Activated CD4-positive, CD25-positive, alpha-beta regulatory T cell treated with anti-CD3 and anti-CD28 coated beads, Interleukin-2, amount 50 U/mL, for 24 hours (primary cell): ENCODE results near the gene TRABD2A.
"Not testable (repeated sequence)": the region's sequence is repeated elsewhere in the genome, so short reads cannot be mapped to it uniquely, and the experiment has no call there.

Source experiments
- ATAC-seq, 2 donors: fragments of 150-1000 bp; cut with Tn5 transposase; one replicate each; pipeline ENCODE4 v1.10.0; 2021; ENCODE audit warnings: mild to moderate bottlenecking in 1 of 2, moderate library complexity in 1 of 2

The TRABD2A gene

DNA sequence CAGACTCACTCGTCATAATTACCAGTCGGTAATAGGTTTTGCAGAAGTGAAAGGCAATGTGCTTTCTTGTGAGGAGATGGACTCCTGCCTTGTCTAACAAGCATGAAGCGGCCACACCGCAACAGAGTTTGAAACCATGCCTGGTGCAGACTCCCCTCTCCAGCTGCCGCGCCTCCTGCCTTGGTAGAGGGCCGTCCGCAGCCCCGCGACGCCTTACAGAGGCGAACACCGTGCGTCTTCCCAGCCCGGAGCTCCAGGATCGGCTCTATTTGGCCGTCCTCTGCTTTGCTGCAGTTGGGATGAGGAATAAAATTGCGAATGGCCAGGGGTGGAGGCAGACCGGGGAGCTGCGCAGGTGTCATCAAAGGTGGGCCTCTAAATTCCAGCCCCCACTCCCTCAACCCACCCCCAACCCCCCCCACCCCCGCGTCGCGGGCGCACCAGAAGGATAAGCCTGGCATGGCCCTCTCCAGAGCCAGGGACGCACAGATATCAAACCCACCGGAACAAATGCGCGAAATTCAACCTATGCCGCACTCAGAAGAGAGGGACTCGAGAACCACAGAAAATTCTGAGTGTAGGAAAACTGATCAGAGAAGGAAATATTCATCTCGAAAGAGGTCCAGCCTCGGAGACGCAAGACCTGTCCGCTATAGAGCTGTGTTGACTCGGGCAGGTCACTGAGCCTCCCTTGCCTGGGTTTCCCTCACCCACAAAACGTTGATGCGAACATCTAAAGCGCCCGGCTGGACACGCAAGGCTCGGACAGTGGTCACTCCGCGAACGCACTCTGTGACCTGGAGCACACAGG, 1.1 kb downstream of the TRABD2A start:
- peak in 1 of 2 donors; percentile 8 for ATAC-seq

DNA sequence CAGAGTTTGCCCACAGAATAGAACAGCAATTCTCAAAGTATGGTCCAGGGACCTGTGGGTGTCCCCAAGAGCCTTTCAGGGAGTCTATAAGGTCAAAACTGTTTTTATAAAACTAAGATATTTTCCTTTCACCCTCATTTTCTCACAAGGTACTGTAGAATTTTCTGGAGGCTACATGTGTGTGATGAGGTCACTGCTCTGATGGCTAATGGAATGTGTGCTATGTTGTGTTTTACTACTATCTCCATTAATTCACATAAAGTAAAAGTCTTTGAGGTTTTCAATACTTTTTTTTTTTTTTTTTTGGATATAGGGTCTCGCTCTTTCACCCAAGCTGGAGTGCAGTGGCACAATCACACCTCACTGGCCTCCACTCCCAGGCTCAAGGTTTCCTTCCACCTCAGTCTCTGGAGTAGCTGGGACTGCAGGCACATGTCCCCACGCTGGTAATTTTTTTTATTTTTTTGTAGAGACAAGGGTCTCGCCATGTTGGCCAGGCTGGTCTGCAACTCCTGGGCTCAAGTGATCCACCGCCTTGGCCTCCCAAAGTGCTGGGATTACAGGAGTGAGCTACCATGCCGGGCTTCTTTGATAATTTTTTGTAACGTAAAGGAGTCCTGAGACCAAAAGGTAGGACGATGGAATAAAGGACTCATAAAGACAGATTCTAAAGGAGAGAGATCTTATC, 1.8 kb downstream of the TRABD2A start:
- no peak for ATAC-seq

DNA sequence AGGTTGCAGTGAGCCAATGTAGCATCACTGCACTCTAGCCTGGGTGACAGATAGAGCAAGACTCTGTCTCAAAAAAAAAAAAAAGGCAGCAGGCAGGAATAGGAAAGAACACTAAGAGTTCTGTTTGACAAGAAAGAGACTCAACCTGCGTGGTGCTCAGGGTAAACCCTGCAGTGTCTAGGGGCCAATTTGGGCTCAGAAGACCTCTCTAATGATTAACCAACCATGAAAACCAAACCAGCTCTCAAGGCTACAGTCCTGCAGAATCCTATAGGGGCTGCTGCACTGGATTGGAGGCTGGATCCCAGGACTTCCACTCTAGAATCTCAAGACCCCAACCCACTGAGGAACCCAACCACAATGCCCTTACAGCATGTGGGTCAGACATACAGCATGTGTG, 2.4 kb downstream of the TRABD2A start:
- ATAC-seq: no peak

- no peak for ATAC-seq
These were observed 4.5 kb downstream of the TRABD2A start for GRCh38 chr2:84876369-84876768.

- not testable (repeated sequence) for ATAC-seq
These were observed 5.3 kb downstream of the TRABD2A start for GRCh38 chr2:84875619-84876018.

DNA sequence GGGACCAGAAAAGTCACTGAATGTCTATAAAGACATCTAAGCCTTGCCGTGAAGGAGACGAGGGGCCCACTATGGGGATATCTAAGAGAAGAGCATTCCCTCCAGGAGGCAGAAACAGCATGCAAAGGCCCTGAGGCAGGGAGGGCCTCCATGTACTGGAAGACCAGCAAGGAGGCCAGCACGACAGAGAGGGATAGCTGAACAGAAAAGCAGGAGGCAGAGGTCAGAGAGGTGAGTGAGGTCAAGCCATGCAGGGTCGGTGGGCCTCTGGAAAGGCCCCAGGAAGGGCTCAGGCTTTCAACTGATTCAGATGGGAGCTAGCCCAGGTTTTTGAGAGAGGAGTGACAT, 5.7 kb downstream of the TRABD2A start:
- no peak for ATAC-seq

DNA sequence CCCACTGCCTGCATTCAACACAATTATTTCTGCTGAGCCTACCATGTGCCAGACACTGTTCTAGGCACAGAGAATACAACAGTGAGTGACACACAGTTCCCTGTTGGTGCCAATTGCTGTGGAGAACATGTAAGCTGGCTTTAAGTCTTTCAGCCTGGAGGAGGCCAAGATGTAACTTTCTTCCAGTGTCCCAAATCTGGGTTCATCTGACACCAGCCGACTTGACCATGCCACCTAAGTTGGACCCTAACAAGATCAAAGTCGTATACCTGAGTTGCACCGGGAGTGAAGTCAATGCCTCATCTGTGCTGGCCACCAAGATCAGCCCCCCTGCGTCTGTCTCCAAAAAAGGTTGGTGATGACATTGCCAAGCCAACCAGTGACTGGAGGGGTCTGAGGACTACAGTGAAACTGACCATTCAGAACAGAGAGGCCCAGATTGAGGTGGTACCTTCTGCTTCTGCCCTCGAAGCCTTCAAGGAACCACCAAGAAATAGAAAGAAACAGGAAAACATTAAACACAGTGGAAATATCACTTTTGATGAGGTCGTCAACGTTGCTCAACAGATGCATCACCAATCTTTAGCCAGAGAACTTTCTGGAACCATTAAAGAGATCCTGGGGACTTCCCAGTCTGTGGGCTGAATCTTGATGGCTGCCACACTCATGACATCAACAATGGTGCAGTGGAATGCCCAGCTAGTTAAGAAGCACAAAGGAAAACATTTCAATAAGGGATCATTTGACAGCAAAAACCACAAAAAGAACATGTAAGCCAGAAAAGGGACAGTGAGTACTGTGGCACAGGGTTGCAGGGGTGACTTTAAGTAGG, 6.3 kb downstream of the TRABD2A start:
- no peak for ATAC-seq

DNA sequence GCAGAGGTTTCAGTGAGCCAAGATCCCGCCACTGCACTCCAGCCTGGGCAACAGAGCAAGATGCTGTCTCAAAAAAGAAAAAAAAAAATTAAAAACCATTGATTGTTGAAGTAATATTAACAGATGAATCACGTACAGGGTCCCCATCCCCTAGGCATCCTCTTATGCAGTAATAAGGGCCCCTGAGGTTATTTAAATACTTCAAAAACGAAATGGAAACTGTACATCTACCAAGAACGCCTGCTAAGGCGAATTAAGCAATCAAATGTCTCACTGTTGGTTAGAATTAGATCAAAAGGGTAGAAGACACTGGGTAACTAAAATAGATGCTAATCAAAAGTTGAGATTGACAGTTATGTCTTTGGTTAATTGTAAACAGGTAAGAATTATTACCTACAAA, 7.5 kb downstream of the TRABD2A start:
- peak; percentile 73 to 81 for ATAC-seq

DNA sequence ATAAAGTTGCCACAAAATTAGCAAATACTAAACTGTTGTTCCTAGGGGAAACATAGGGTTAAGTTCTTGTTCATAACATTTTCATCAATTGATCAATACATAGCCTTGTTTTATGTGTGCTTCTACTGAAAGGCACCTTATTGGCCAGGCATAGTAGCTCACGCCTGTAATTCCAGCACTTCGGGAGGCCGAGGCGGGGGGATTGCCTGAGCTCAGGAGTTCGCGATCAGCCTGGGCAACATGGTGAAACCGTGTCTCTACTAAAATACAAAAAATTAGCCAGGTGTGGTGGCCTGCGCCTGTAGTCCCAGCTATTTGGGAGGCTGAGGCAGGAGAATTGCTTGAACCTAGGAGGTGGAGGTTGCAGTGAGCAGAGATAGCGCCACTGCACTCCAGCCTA, 8.2 kb downstream of the TRABD2A start:
- not testable (repeated sequence) for ATAC-seq

- no peak for ATAC-seq
These were observed 10.6 kb downstream of the TRABD2A start for GRCh38 chr2:84870306-84870705.

- ATAC-seq: not testable (repeated sequence)
These were observed 12.6 kb downstream of the TRABD2A start for GRCh38 chr2:84868327-84868726.

GRCh38 chr2:84866122-84866521, 14.8 kb downstream of the TRABD2A start:
- no peak for ATAC-seq

GRCh38 chr2:84865181-84865783, 15.6 kb downstream of the TRABD2A start:
- ATAC-seq: peak; percentile 41 to 67

GRCh38 chr2:84862006-84862405, 18.9 kb downstream of the TRABD2A start:
- ATAC-seq: no peak

- ATAC-seq: no peak
These were observed 19.3 kb downstream of the TRABD2A start for GRCh38 chr2:84861539-84861938.

GRCh38 chr2:84858937-84859336, 21.9 kb downstream of the TRABD2A start:
- no peak for ATAC-seq

DNA sequence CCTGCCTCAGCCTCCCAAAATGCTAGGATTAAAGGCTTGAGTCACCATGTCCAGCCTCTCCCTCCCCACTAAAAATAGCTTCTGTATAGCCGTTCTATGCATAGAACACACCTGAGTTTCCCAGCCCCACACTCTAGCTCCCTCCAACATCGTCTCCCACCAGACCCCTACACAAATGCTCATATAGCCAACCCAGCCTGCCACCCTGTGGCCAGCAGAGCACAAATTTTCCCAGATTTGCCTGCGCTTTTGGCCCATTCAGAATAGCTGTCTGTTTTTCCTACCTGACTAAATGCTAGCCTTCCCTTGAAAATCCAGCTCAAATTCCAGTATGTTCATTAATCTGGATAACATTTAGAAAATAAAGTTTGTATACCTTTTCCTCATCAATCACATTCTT, 22.8 kb downstream of the TRABD2A start:
- ATAC-seq: no peak

DNA sequence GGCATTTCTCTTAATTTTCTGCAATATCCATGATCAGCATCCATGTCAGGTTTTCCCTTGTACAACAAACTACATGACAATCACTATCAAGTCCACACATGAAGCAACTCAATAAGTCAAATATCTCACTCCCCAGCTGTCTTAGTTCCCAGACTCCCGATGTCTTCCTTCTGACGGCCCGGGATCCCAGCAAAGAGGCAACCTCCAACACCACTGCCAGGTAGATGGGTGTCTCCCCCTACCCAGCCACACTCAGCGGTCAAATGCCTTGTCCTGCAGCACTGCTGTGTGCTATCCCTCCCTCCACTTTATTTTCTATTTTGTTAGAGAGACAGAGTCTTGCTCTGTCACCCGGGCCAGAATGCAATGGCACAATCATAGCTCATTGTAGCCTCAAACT, 23.3 kb downstream of the TRABD2A start:
- ATAC-seq: no peak

- peak; percentile 86 to 90 for ATAC-seq
These were observed 24.1 kb downstream of the TRABD2A start for GRCh38 chr2:84856787-84857186.

DNA sequence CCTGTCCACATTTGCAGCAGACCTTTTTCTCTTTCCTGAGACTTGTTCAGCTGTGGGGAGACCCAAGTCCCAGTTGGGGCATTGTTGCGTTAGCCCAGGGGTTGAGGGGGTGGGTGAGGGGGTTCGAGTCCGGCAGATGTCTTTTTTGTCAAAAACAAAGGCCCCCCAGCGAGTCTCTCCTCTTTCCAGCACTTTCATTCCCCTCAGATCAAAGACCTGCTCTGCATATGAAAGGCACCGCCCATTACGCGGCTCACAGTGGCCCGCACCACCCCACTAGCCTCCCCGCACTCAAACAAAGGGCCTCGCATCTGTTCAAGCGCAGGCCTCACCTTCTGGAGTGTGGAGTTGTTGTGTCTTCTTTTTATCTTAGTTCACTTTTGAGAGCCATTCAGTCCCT, 25.2 kb downstream of the TRABD2A start:
- ATAC-seq: no peak

DNA sequence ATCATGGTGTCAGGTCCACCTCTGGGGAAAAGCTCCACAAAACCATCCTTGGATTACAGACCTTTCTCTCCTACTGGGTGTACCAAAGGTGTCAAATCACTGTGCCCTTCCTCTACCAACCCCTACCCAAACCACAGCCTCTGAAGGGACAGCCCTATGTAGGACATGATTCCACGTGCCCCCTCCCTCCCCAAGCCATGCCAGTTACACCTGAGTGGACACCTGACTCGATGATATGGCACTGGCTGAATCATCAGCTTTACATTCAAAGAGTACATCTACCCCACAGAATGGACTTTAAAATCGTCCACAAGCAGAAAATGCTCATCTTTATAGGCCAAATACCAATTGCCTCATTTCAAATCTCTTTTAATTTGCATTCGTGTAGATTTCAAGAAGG, 26.0 kb downstream of the TRABD2A start:
- no peak for ATAC-seq

- no peak for ATAC-seq
These were observed 29.0 kb downstream of the TRABD2A start for GRCh38 chr2:84851876-84852275.

GRCh38 chr2:84850471-84850870, 30.4 kb downstream of the TRABD2A start:
- ATAC-seq: no peak
